MCF 10A (cell line): ENCODE results near the gene ARHGAP18. TPM values are rescaled to one million over a fixed set of nuclear protein-coding genes. Genes with fewer than 3 reads are reported as not detected.

Experiments
- BruUV-seq: library from RNA; stranded (reverse); fragments of 400-500 nt; replicated peaks from 2 replicates; lab custom pipeline; 2021; lab: Mats Ljungman, UMichigan
- CTCF ChIA-PET: fragments of 300-600 bp; sonication (Branson Sonifier 250); formaldehyde crosslinking; extraction: SDS; loops from one replicate; lab custom pipeline; 2021; ENCODE audit warnings: antibody characterized with exemption, inconsistent platforms; lab: Yijun Ruan, JAX
- POLR2A ChIA-PET: fragments of 300-600, 350-650 bp; sonication (Branson Sonifier 250); formaldehyde crosslinking; extraction: SDS; loops from one replicate; lab custom pipeline; 2020; ENCODE audit warnings: antibody characterized with exemption, inconsistent platforms; lab: Yijun Ruan, JAX
- DNase-seq: peaks from one replicate; pipeline ENCODE4 v3.0.0-alpha.2; 2018; ENCODE audit not compliant: unreplicated experiment
- H3K27ac Mint-ChIP-seq: one replicate; pipeline ENCODE4 v1.8.0; 2022; ENCODE audit warnings: mild to moderate bottlenecking, low read depth, mixed read lengths; ENCODE audit not compliant: unreplicated experiment
- H3K27me3 Mint-ChIP-seq: one replicate; pipeline ENCODE4 v1.8.0; 2022; ENCODE audit warnings: mixed read lengths; ENCODE audit not compliant: insufficient read depth, unreplicated experiment
- H3K36me3 Mint-ChIP-seq: one replicate; pipeline ENCODE4 v1.8.0; 2022; ENCODE audit warnings: mild to moderate bottlenecking, moderate library complexity, mixed read lengths; ENCODE audit not compliant: insufficient read depth, unreplicated experiment
- H3K4me1 Mint-ChIP-seq: one replicate; pipeline ENCODE4 v1.8.0; 2022; ENCODE audit warnings: mixed read lengths; ENCODE audit not compliant: insufficient read depth, unreplicated experiment
- H3K4me3 Mint-ChIP-seq: one replicate; pipeline ENCODE4 v1.8.0; 2022; ENCODE audit warnings: mild to moderate bottlenecking, moderate library complexity, mixed read lengths; ENCODE audit not compliant: unreplicated experiment
- H3K9me3 Mint-ChIP-seq: one replicate; pipeline ENCODE4 v1.8.0; 2022; ENCODE audit warnings: mixed read lengths; ENCODE audit not compliant: unreplicated experiment
- intact Hi-C: fragments of 100-400 bp; cut with micrococcal nuclease; formaldehyde crosslinking; loops from 2 replicates; pipeline ENCODE4 v1.14.1; 2022
- total RNA-seq: library from RNA; stranded (reverse); gene quantifications from 2 replicates; pipeline ENCODE4 v1.2.3, GENCODE V29; 2022
- TF ChIP-seq, protein P1 (sequence below): fragments of 200-600 bp; IDR thresholded peaks from one replicate; pipeline ENCODE4 v1.8.0; 2022; ENCODE audit warnings: antibody characterized with exemption, mild to moderate bottlenecking; ENCODE audit not compliant: unreplicated experiment

The ARHGAP18 gene
- total RNA-seq, 1 experiment from 2014 or later = 22.9 TPM

DNA sequence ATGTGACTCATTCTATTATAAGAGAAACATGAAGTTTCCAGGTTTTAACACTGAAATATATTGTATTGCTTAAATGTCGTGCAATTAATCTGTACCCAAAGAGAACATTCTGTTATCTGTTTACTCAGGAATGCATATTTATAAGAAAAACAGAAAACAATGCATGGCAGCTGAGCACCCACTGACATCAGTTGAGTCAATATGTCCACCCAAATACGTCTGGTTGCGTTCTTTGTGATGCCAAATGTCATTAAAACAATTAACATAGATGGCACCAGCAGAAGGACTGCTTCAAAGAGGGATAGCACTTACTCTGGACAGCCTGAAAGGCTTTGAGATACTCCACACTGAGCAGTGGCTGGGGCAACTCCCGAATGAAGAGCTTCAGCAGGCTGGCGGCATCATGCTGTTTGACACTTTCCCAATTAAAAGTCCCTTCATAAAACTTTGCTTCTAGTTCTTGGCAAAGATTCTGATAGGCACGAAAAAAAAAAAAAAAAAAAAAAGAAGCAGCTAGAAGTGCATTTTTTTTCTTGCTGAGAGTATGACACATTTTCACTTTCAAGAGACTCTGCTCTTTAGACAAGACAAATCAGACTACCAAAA lies 102.3 kb downstream of the ARHGAP18 start:
- peak; percentile 17 for DNase-seq
- no peak overlapping the region for H3K4me3 Mint-ChIP-seq
- no peaks in the 10 kb centered on the region for H3K27me3 Mint-ChIP-seq
- no peak overlapping the region for H3K27ac Mint-ChIP-seq
- no peaks in the 10 kb centered on the region for H3K9me3 Mint-ChIP-seq
- H3K4me1 Mint-ChIP-seq = no peaks in the 10 kb centered on the region
- intact Hi-C loops = no loop called here
- ChIA-PET CTCF (interaction anchor here (0.6 to 14.4 kb wide), 7 partner anchors 8 to 1235 kb away, joined by 3 to 315 read pairs (median 3); no protein-coding TSS in a partner anchor), POLR2A (interaction anchor here (0.6 to 1.4 kb wide), 2 partner anchors 102 to 109 kb away, joined by 3 read pairs; partner anchors contain the start of gene ARHGAP18)
- BruUV-seq = no TSS peak
- peaks cover 35% of the 10 kb centered on the region for H3K36me3 Mint-ChIP-seq
- TF ChIP-seq, protein P1, sequence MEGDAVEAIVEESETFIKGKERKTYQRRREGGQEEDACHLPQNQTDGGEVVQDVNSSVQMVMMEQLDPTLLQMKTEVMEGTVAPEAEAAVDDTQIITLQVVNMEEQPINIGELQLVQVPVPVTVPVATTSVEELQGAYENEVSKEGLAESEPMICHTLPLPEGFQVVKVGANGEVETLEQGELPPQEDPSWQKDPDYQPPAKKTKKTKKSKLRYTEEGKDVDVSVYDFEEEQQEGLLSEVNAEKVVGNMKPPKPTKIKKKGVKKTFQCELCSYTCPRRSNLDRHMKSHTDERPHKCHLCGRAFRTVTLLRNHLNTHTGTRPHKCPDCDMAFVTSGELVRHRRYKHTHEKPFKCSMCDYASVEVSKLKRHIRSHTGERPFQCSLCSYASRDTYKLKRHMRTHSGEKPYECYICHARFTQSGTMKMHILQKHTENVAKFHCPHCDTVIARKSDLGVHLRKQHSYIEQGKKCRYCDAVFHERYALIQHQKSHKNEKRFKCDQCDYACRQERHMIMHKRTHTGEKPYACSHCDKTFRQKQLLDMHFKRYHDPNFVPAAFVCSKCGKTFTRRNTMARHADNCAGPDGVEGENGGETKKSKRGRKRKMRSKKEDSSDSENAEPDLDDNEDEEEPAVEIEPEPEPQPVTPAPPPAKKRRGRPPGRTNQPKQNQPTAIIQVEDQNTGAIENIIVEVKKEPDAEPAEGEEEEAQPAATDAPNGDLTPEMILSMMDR = no peak

DNA sequence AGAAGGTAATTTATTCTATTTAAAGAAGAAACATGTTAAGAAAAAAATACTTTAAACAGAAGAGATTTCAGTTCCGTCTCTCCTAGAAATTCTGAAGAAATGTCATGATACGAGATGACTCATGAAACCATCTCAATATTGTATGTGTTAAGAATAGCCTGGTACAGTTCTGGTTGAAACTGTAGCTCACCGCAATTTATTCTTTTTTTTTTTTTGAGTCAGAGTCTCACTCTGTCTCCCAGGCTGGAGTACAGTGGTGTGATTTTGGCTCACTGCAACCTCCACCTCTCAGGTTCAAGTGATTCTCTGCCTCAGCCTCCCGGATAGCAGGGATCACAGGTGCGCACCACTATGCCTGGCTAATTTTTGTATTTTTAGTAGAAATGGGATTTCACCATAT lies 103.3 kb downstream of the ARHGAP18 start:
- Mint-ChIP-seq H3K36me3 (peaks cover 27% of the 10 kb centered on the region), H3K27me3 (no peaks in the 10 kb centered on the region), H3K4me1 (no peaks in the 10 kb centered on the region), H3K27ac (no peak overlapping the region), H3K9me3 (no peaks in the 10 kb centered on the region), H3K4me3 (no peak overlapping the region)
- no TSS peak for BruUV-seq
- POLR2A ChIA-PET = no interaction called here
- CTCF ChIA-PET = interaction anchor here (0.6 to 14.4 kb wide), 7 partner anchors 9 to 591 kb away, joined by 3 to 315 read pairs (median 4); no protein-coding TSS in a partner anchor
- DNase-seq = peak; percentile 42
- TF ChIP-seq, protein P1 = no peak
- intact Hi-C loops = no loop called here

DNA sequence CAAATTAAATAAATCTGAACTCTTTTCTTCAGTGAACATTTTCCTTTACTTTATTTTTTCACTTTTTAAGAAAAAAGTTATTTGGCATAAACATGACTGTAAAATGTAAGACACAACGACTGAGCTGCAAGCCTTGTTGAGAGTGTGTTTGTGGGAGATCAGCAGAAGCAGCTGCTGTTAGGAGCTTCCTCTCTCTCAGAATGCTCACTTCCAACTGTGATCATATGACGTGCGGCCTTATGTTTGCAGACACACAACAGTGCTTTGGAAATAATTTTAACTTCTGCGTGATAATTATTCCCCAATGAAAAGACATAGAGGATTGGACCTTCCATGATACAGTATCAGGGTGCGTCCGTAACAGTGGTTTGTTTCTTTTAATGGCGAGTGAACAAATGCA lies 104.0 kb downstream of the ARHGAP18 start:
- no peak for DNase-seq
- peaks cover 25% of the 10 kb centered on the region for H3K36me3 Mint-ChIP-seq
- no peaks in the 10 kb centered on the region for H3K9me3 Mint-ChIP-seq
- no peaks in the 10 kb centered on the region for H3K27me3 Mint-ChIP-seq
- no TSS peak for BruUV-seq
- ChIA-PET CTCF (interaction anchor here (0.6 to 14.4 kb wide), 4 partner anchors 56 to 388 kb away, joined by 3 to 315 read pairs (median 4); no protein-coding TSS in a partner anchor), POLR2A (interaction anchor here (0.7 kb wide), 1 partner anchor 129 kb away, joined by 3 read pairs; no protein-coding TSS in a partner anchor)
- H3K27ac Mint-ChIP-seq = no peak overlapping the region
- intact Hi-C loops = no loop called here
- TF ChIP-seq, protein P1 = no peak
- no peak overlapping the region for H3K4me3 Mint-ChIP-seq
- H3K4me1 Mint-ChIP-seq = no peaks in the 10 kb centered on the region

DNA sequence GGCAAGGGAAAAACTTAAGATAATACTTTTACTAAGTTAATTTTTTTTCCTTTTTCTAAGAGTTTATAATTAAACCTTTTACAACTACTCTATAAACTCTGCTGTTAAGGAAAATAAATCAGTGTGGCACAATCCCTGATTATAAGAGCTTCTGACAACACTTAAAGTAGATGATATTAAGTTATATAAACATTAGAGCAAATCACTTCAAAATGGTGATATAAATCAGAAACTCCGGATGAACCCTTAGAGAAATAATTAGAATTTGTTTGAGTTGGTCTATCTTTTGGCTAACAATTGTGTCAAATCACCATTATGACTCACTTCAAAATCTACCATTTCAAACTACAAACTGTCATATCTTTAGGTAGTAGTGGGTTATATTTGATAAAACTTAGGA lies 104.9 kb downstream of the ARHGAP18 start:
- BruUV-seq = no TSS peak
- CTCF ChIA-PET = interaction anchor here (14.4 kb wide), 1 partner anchor 123 kb away, joined by 315 read pairs; no protein-coding TSS in a partner anchor
- Mint-ChIP-seq H3K27me3 (no peaks in the 10 kb centered on the region), H3K4me3 (no peak overlapping the region), H3K36me3 (peaks cover 19% of the 10 kb centered on the region), H3K27ac (no peak overlapping the region), H3K9me3 (no peaks in the 10 kb centered on the region), H3K4me1 (no peaks in the 10 kb centered on the region)
- intact Hi-C loops = no loop called here
- POLR2A ChIA-PET = no interaction called here
- DNase-seq = no peak
- TF ChIP-seq, protein P1 = no peak
